SU-DHL-6 (cell line): ENCODE measurements around the gene RNF2.
"Not testable (repeated sequence)": the region's sequence is repeated elsewhere in the genome, so short reads cannot be mapped to it uniquely, and the experiment has no call there.

Experiments used
- H2AFZ ChIP-seq: fragments of 200-600 bp; sonication (generic); 2 replicates; pipeline ENCODE4 v1.6.1; 2014; ENCODE audit warnings: low read depth, mild to moderate bottlenecking, moderate library complexity, mixed read lengths, antibody characterized with exemption, low read length; ENCODE audit not compliant: severe bottlenecking
- H3F3A ChIP-seq: fragments of 200-600 bp; shearing (Covaris generic); 2 replicates; pipeline ENCODE4 v1.6.0; 2016; ENCODE audit warnings: antibody characterized with exemption, mild to moderate bottlenecking; ENCODE audit not compliant: insufficient read depth
- H3K27ac ChIP-seq: fragments of 200-600 bp; sonication (generic); 2 replicates; pipeline ENCODE4 v1.5.1; 2016; ENCODE audit warnings: low read depth, mild to moderate bottlenecking, low read length, moderate library complexity, mixed read lengths
- H3K27me3 ChIP-seq: fragments of 200-600 bp; sonication (generic), shearing (Covaris generic); 2 replicates; pipeline ENCODE4 v1.6.0; 2014; ENCODE audit warnings: mild to moderate bottlenecking, low read length
- H3K36me3 ChIP-seq: fragments of 200-600 bp; sonication (generic); 2 replicates; pipeline ENCODE4 v1.6.1; 2014; ENCODE audit warnings: mild to moderate bottlenecking, low read length, mixed read lengths
- H3K4me2 ChIP-seq: fragments of 300-600, 200-600 bp; shearing (Covaris generic), sonication (generic); 2 replicates; pipeline ENCODE4 v1.6.0; 2014; ENCODE audit warnings: low read length, low read depth, mild to moderate bottlenecking; ENCODE audit not compliant: poor library complexity, severe bottlenecking
- H3K4me3 ChIP-seq: fragments of 200-600 bp; sonication (generic); 2 replicates; pipeline ENCODE4 v1.5.1; 2014; ENCODE audit warnings: antibody characterized with exemption, low read length, mild to moderate bottlenecking, mixed read lengths; ENCODE audit not compliant: insufficient read depth, poor library complexity, severe bottlenecking
- H3K79me2 ChIP-seq: fragments of 200-600 bp; sonication (generic); 2 replicates; pipeline ENCODE4 v1.6.1; 2014; ENCODE audit warnings: mild to moderate bottlenecking, low read length, moderate library complexity; ENCODE audit not compliant: insufficient read depth
- H3K9ac ChIP-seq: fragments of 200-600 bp; sonication (generic); 2 replicates; pipeline ENCODE4 v1.7.0; 2014; ENCODE audit warnings: mild to moderate bottlenecking, low read length
- H3K9me2 ChIP-seq: fragments of 200-600 bp; sonication (generic); replicated peaks from 2 replicates; pipeline ENCODE4 v1.6.1; 2014; ENCODE audit warnings: low read length; ENCODE audit not compliant: insufficient read depth
- H3K9me3 ChIP-seq: fragments of 200-600 bp; sonication (generic); 2 replicates; pipeline ENCODE4 v1.6.1; 2014; ENCODE audit warnings: low read length, mixed read lengths; ENCODE audit not compliant: insufficient read depth
- H4K20me1 ChIP-seq: fragments of 200-600 bp; sonication (generic); 2 replicates; pipeline ENCODE4 v1.6.1; 2014; ENCODE audit warnings: low read depth, mild to moderate bottlenecking, antibody characterized with exemption, low read length, moderate library complexity, mixed read lengths
- EZH2phosphoT487 ChIP-seq: fragments of 200-600 bp; sonication (generic), shearing (Covaris generic); conservative IDR thresholded peaks from 2 replicates; pipeline ENCODE4 v1.6.1; 2018; ENCODE audit warnings: mild to moderate bottlenecking, antibody characterized with exemption, low read length, moderate library complexity, mixed read lengths
- TF ChIP-seq, protein P1 (sequence below): fragments of 200-600 bp; sonication (generic); IDR thresholded peaks from one replicate; pipeline ENCODE4 v1.5.1; 2017; ENCODE audit warnings: antibody characterized with exemption, mild to moderate bottlenecking, low read length, moderate library complexity; ENCODE audit not compliant: insufficient read depth, poor library complexity, severe bottlenecking

The RNF2 gene

DNA sequence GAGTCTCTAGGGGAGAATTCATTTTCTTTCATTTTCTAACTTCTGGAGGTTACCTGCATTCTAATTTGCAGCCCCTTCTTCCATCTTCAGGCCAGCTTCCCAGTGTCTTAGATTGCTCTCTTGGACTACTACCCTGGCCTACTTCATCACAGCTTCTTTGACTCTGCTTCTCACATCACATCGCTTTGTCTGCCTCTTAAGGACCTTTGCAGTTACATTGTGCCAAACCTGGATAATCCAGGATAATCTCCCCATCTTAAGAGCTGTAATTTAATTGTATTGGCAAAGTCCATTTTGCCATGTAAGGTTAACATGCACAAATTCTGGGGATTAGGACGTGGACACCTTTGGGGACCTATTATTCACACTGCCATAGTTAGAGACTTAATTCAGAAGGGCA, 18.4 kb downstream of the RNF2 start:
- no peak overlapping the region for H3K4me3 ChIP-seq
- H3K4me2 ChIP-seq, result no peak overlapping the region
- H2AFZ ChIP-seq, result no peak overlapping the region
- no peaks in the 10 kb centered on the region for H3K9me3 ChIP-seq
- no peak overlapping the region for H3K9ac ChIP-seq
- H3F3A ChIP-seq, result no peaks in the 10 kb centered on the region
- H3K9me2 ChIP-seq, result no peaks in the 10 kb centered on the region
- peaks cover 7% of the 10 kb centered on the region; the same call in 1 of the 2 replicates for H3K36me3 ChIP-seq
- H4K20me1 ChIP-seq, result 0 out of 2 replicates have a peak, but pooled peaks cover 9% of the 10 kb centered on the region
- TF ChIP-seq, protein P1, sequence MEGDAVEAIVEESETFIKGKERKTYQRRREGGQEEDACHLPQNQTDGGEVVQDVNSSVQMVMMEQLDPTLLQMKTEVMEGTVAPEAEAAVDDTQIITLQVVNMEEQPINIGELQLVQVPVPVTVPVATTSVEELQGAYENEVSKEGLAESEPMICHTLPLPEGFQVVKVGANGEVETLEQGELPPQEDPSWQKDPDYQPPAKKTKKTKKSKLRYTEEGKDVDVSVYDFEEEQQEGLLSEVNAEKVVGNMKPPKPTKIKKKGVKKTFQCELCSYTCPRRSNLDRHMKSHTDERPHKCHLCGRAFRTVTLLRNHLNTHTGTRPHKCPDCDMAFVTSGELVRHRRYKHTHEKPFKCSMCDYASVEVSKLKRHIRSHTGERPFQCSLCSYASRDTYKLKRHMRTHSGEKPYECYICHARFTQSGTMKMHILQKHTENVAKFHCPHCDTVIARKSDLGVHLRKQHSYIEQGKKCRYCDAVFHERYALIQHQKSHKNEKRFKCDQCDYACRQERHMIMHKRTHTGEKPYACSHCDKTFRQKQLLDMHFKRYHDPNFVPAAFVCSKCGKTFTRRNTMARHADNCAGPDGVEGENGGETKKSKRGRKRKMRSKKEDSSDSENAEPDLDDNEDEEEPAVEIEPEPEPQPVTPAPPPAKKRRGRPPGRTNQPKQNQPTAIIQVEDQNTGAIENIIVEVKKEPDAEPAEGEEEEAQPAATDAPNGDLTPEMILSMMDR, result no peak
- TF ChIP-seq EZH2phosphoT487, result no peak
- H3K27me3 ChIP-seq, result no peaks in the 10 kb centered on the region
- H3K27ac ChIP-seq, result no peak overlapping the region
- H3K79me2 ChIP-seq, result peaks cover 92% of the 10 kb centered on the region

DNA sequence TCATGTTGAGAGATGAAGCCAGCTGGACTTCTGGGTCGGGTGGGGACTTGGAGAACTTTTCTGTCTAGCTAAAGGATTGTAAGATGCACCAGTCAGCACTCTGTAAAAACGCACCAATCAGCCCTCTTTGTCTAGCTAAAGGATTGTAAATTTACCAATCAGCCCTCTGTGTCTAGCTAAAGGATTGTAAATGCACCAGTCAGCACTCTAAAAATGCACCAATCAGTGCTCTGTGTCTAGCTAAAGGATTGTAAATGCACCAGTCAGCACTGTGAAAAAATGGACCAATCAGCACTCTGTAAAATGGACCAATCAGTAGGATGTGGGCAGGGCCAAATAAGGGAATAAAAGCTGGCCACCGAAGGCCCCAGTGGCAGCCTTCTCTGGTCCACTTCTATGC, 19.6 kb downstream of the RNF2 start:
- not testable (repeated sequence) for H4K20me1 ChIP-seq

DNA sequence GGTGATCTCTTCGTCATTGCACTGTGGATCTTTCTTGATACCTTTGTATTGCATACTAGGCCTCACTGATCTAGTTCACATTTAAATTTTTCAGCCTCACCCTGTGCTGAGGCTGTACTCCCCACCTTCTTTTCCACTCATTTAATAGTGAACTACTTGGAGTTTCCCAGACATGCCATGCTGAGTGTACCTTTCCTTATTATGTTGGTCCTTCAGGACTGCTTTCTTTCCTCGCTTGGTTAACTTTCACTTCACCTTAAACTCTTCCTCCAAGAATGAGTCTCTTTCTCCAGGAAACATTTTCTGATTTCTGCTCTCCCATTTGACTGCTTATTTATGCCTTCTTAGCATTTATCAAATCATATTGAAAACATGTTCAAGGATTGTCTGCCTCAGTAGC, 20.8 kb downstream of the RNF2 start:
- Histone ChIP-seq H4K20me1 (0 out of 2 replicates have a peak, but pooled peaks cover 7% of the 10 kb centered on the region), H3K27ac (no peak overlapping the region), H3K27me3 (no peaks in the 10 kb centered on the region), H3K79me2 (peaks cover 84% of the 10 kb centered on the region), H2AFZ (no peak overlapping the region), H3K4me2 (no peak overlapping the region), H3K36me3 (peaks cover 7% of the 10 kb centered on the region; the same call in 1 of the 2 replicates), H3K9ac (no peak overlapping the region), H3F3A (0 out of 2 replicates have a peak, but pooled peaks cover 2% of the 10 kb centered on the region), H3K9me3 (no peaks in the 10 kb centered on the region), H3K4me3 (no peak overlapping the region), H3K9me2 (no peaks in the 10 kb centered on the region)
- TF ChIP-seq EZH2phosphoT487, result no peak
- TF ChIP-seq, protein P1, result no peak

More for the DNA sequence above, 19.6 kb downstream of the RNF2 start:
- H2AFZ ChIP-seq, H3K4me3 ChIP-seq, H3F3A ChIP-seq, H3K4me2 ChIP-seq, H3K36me3 ChIP-seq, H3K9me3 ChIP-seq, H3K27me3 ChIP-seq, H3K9ac ChIP-seq, H3K27ac ChIP-seq, H3K9me2 ChIP-seq: not testable (repeated sequence)
- H3K79me2 ChIP-seq, result peaks cover 92% of the 10 kb centered on the region

DNA sequence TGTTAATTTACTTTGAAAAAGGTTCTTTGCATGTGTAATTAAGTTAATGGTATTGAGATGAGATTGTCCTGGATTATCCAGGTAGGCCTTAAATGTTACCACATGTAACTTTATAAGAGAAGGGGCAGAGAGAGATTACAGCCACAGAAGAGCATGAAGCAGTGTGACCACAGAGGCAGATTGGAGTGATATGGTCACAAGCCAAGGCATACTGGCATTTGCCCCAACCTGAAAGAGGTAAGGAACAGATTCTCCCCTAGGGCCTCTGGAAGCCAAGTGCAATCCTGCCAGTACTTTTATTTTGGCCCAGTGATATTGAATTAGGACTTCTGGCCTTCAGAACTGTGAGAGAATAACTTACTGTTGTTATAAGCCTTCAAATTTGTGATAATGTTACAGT, 23.0 kb downstream of the RNF2 start:
- Histone ChIP-seq H3K9ac (no peak overlapping the region), H3K79me2 (peaks cover 77% of the 10 kb centered on the region), H3K4me3 (no peak overlapping the region), H4K20me1 (no peaks in the 10 kb centered on the region), H3K9me3 (no peaks in the 10 kb centered on the region), H3K36me3 (peaks cover 6% of the 10 kb centered on the region; the same call in 1 of the 2 replicates), H3F3A (0 out of 2 replicates have a peak, but pooled peaks cover 2% of the 10 kb centered on the region), H3K27me3 (no peaks in the 10 kb centered on the region), H2AFZ (no peak overlapping the region), H3K9me2 (no peaks in the 10 kb centered on the region), H3K27ac (no peak overlapping the region), H3K4me2 (no peak overlapping the region)
- TF ChIP-seq, protein P1, result no peak
- TF ChIP-seq EZH2phosphoT487, result no peak
